ENCODE results near the gene NKD1.

NKD1 gene

GRCh38 chr16:50630394-50631020, 82.3 kb downstream of the NKD1 start:
- no peak for DNase-seq (ENCODE audit: low spot score)

DNA sequence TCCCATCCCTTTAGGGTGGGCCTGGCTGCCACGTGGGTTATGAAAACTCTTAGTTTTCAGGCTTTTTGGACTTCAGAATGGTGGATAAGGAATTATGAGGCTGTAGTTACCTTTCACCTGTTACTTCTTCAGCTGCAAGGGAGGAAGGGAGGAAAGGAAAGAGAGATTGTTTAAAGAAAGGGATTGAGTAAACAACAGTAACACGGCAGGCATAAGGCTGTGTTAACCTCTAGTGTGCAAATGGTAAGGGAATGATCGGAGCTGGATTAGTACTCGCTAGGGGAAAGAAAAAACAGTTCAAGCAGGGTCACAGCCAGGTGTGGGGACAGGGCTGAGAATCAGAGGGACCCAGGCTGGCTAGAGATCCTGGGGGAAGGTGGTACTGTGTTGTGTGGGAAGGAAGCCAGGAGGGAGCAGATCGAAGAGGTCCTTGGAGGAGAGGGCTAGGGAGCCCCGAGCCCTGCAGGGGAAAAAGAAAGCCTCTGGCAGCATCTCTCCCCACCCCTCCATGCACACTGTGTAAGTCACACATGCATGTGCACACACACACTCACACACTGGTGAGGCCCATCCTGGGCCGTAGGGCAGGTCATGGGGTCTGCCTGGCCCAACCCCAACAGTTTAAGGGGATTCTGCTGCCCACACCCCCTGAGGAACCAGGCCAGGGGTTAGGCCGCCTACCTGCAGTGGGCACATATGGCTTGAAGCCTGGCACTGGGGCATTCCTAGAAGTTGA, 83.2 kb downstream of the NKD1 start:
- DNase-seq (ENCODE audit: low spot score), result no peak

- no peak for DNase-seq (ENCODE audit: low spot score)
Measured at GRCh38 chr16:50631985-50632576, 83.9 kb downstream of the NKD1 start.

DNA sequence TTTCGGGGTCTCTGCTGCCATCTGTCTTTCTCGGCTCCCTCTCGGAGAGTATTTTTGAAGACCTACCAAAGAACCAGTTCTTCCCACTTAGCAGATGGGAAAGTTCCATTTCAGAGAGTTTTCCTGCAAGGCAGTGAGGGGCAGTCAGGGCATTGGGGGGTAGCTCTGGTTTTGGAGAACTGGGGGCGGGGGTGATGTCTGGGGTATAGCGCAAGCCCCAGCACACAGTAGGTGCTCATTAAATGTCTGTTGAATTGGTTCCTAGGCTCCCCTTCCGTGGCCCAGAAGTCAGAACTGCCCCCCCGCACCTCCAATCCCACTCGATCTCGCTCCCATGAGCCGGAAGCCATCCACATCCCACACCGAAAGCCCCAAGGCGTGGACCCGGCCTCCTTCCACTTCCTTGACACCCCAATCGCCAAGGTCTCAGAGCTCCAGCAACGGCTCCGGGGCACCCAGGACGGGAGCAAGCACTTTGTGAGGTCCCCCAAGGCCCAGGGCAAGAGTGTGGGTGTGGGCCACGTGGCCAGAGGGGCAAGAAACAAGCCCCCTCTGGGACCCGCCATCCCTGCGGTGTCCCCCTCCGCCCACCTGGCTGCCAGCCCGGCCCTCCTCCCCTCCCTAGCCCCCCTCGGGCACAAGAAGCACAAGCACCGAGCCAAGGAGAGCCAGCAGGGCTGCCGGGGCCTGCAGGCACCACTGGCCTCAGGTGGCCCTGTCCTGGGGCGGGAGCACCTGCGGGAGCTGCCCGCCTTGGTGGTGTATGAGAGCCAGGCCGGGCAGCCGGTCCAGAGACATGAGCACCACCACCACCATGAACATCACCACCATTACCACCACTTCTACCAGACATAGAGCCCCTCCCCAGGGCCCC, 85.0 kb downstream of the NKD1 start:
- DNase-seq (ENCODE audit: low spot score), result no peak

DNA sequence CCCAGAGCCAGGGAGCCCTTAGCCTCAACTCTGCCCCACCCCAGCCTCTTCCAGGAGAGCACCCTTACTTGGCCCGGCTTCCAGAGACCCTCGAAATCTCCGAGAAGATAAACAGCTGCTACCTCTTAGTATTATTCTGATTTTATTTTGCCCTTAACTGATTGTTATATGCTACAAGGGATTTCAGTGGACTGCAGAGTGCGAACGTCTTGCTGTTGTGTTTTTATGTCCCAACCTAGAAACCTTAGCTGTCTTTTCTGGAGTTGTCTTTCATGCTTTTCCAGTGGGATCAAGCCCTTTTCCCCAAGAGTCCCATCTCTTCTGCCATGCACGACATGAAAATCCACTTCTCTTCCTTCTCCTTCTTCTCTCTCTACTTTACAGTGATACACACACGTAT, 85.9 kb downstream of the NKD1 start:
- no peak for DNase-seq (ENCODE audit: low spot score)

DNA sequence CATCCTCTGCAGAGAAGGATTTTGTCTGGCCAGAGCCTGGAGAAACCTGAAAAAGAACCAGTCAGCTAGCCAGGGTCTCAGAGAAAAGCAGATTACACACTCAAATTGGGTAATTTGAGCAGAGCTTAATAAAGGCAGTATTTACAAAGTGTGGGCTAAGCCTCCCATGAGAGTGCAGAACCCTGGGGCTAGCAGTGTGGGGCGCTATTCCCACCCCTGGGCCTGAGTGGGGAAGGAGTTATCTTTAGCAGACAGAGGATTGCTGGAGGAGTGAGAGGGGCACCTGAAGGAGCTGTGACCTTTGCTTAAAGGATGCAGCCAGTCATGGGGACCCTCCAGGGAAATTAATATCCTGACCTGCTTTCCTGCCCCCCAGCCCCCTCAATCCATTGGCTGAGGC, 86.8 kb downstream of the NKD1 start:
- DNase-seq (ENCODE audit: low spot score), result no peak

GRCh38 chr16:50635505-50636392, 87.6 kb downstream of the NKD1 start:
- no peak for DNase-seq (ENCODE audit: low spot score)

DNA sequence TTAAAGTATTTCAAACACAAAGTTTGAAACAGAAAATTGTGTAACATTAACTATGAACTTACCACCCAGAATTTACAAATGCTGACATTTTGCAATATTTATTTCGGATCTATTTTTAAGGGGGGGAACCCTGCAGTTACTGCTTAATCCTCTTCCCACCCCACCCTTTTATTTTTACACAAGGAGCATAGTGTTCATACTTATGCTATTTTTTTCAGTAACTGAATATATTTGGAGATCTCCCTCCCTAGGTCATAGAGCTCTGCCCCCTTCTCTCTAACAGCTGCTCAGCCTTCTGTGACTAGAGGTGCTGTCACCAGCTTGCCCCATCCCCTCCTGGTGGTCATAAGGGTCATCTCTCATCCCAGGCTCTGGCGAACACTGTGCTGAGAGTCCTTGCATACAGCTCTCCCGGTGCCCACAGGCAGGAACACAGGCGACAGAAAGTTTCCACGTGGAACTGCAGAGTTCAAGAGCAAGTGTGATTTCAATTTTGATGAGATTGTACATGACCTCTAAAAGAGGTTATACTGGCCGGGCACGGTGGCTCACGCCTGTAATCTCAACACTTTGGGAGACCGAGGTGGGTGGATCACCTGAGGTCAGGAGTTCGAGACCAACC, 88.7 kb downstream of the NKD1 start:
- no peak for DNase-seq (ENCODE audit: low spot score)

GRCh38 chr16:50637716-50638602, 89.8 kb downstream of the NKD1 start:
- DNase-seq (ENCODE audit: low spot score), result no peak

DNA sequence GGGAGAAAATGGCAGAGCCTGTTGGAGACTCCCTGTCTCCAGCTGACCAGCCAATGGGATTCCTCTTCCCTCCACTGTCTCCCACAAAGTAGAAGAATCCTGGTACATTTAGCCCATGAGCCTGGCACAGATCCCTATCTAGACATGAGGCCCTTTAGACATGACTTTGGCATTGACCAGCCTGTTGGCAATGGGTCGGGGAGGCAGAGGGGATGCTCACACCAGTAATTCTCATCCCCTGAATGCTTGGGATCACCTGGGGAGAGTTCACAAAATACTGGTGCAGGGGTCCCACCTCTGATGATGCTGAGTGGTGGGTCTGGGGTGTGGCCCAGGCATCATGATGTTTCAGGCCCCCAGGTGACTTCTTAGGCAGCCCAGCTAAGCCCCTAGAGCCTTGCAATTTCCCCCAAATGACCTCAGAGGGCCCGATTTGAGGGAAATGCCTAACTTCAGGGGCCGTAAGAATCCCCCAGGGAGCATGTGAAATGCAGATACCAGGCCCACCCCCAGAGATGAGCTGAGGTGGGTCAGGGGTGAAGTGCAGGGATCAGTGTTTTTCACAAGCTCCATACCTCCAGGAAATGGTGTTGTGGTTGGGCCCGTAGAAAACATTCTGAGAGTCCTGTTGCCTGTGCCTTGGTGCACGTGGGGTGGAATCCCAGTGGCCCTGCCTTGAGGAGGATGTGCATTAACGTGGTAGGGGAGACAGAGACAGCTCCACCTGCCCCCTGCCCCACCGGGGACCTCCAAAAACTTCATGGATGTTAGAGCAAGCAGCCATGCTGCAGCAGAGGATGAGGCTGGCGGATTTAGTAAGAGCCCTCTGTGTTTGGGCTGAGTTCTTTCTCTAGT, 90.8 kb downstream of the NKD1 start:
- no peak for DNase-seq (ENCODE audit: low spot score)

- no peak for DNase-seq (ENCODE audit: low spot score)
Measured at GRCh38 chr16:50640391-50640790, 92.2 kb downstream of the NKD1 start.

GRCh38 chr16:50640919-50641817, 93.0 kb downstream of the NKD1 start:
- DNase-seq (ENCODE audit: low spot score), result no peak

DNA sequence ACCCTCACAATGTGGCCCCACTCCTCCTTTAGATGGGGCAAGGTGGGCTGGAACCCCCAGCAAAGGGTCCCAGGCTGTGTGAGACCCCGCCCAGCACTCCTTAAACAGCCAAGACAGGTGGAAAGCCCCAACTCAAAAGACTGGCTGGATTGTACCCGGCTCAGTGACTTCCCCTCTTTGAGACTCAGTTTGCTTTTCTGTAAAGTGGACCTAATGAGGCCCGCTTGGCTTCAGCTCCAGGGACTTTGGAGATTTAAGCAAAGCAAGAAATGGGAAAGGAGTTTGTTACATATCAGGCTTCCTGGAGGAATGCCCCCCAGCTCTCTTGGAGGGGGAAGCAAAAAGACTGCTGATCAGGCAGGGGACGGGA, 93.6 kb downstream of the NKD1 start:
- DNase-seq (ENCODE audit: low spot score), result no peak

DNA sequence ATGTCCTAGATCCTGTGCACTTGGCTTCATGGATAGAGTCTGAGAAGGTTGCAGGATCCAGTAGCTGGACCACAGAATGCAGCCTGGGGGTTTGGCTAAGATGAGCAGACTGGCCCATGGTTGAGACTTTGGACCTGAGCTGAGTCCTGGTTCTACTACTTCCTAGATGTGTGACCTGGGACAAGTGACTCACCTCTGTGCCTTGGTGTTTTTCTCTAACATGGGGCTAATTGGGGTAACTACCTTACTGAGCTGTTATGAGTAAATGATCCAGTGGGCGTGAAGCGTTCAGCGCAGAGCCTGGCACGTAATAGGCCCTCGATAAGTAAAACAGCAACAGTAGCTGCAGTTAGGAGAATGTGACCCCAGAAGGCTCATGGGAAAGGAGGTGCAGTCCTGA, 94.2 kb downstream of the NKD1 start:
- DNase-seq (ENCODE audit: low spot score), result no peak

GRCh38 chr16:50643192-50643591, 95.0 kb downstream of the NKD1 start:
- DNase-seq (ENCODE audit: low spot score), result no peak

- DNase-seq (ENCODE audit: low spot score), result no peak
Measured at GRCh38 chr16:50644245-50644644, 96.0 kb downstream of the NKD1 start.

- peak; percentile 55 for DNase-seq (ENCODE audit: low spot score)
Measured at GRCh38 chr16:50644729-50645128, 96.5 kb downstream of the NKD1 start.
